Measurements from ENCODE around the gene NRDC.

- TF ChIP-seq POLR2AphosphoS5 (IDR thresholded peaks at IDR 0.05; ENCODE audit: borderline replicate concordance, low read depth, low read length) (no peak), EZH2 (IDR thresholded peaks at IDR 0.05) (no peak)
Observed at GRCh38 chr1:51790385-51790784, 88.1 kb downstream of the NRDC start.

All from SK-N-MC (cell line).